ENCODE measurements around the gene BACH2.
"Not testable (repeated sequence)": the region's sequence is repeated elsewhere in the genome, so short reads cannot be mapped to it uniquely, and the experiment has no call there.

The BACH2 gene

DNA sequence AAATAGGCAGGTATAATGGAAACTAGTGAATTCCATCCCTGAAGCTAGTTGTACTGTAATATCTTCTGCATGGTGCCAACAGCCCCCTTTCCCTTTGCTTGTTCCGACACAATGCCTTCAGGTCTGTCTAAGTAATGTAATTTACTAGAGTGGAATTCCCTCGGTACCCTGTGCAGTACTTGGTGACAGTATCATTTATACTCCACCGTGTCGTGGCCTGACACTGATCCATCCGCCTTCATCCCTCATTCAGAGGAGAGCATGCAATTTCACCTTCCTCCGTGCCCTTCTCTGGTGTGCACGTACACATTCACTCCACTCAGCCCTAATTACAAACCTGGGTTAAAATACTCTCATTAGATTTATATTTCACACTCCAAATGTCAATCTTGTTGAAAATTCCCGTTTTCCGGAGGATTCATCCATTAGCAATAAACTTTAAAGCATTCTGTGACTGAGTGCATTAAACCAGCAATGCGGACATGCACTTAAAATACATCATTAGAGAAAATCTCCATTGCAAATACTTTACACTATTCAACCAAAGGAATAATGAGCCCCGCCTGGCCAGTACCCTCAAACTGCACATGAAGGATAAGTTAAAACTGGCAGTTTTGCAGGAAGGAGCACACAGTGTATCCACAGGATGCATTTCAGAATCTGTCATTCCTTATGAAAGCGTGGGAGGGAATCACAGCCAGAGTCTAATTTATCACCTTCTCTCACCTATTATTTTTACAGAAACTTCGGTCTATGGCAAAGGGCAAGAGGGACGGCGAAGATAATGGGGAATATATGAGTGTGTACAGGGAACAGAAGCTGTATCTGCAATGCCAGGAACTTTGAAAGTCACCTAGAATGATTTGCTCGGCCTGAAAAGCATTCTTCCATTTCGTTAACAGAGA lies 219.9 kb downstream of the BACH2 start:
- no peak for DNase-seq

- peak in 9 of 51 donors; percentile 6 to 74 (median 17) for DNase-seq
These were observed 222.3 kb downstream of the BACH2 start for GRCh38 chr6:90074161-90074850.

- DNase-seq, result no peak
These were observed 223.6 kb downstream of the BACH2 start for GRCh38 chr6:90072935-90073464.

GRCh38 chr6:90072501-90072900 lies 224.1 kb downstream of the BACH2 start:
- no peak for DNase-seq

DNA sequence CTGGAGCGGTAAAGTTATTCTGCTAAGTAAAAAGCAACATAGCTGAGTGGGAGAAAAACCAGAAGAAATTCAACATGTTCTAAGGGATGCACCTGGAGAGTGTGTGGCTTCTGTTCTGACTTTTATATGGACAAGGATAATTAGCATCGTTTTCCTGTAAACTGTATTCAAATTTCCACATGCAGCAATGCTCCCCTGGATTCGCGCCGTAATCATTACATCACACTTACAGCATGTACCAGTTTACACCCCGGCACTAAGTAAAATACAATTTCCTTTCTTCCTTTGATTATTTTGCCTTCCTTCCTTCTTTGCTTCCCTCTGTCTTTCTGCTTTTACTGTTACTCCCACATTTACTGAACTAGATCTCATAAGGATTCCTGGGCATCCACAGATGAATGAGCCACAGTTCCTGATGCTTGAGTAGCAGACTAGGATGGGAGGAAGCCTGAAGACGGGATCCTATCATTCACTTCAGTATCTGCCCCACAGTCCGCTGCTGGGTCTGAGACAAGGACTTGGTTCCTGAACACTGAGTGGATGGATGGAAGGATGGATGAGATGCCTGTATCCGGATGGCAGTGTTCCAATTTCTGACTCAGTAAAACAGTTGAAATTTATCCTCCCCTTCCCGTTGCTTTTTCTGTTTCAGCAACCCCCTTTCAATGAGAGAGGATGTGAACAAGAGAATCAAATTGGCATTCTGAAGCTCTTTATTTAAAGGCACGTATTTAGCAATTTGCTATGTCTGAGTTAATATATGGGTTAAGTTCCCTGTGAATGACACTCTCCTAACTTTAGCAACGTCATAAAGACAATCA lies 227.7 kb downstream of the BACH2 start:
- DNase-seq, result no peak

DNA sequence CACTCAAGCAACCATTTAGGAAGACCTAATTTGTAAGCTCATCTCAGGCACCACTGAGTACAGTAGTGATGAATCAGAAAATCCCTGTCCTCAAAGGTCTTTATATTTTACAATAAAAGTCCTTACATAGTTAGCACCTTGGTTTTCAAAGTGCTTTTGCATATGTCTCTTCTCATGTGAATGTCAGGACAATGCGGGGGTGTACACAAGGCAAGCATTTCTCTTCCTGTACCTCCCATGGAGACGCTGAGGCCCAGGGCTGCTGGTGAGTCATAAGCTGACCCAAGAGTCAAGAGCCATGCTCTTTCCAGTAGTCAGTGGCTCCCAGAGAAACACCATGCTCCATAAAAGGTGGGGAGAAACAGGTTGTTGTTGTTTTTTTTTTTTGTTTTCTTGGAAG lies 228.4 kb downstream of the BACH2 start:
- no peak for DNase-seq

GRCh38 chr6:90066697-90067096 lies 229.9 kb downstream of the BACH2 start:
- DNase-seq, result no peak

GRCh38 chr6:90065173-90065572 lies 231.5 kb downstream of the BACH2 start:
- DNase-seq, result no peak

GRCh38 chr6:90062667-90063066 lies 234.0 kb downstream of the BACH2 start:
- DNase-seq, result no peak

DNA sequence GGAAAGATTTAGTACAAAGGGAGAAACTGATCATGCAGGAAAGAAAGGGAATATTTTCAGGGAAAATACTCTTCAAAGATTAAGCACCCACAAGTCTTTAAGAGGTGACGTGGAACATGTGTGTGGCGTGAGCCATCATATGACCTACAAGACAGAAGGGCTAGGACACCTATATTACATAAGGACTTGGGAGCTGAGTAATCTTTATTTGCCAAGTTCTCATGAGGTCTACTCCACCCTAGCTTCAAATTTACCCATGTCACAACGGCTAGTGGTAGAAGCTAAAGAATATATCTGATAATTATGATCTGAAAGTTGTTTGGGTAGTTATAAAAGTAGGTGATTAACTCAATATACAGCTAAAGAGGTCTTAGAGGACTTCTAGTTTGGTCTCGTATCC lies 234.6 kb downstream of the BACH2 start:
- DNase-seq, result no peak

- not testable (repeated sequence) for DNase-seq
These were observed 237.5 kb downstream of the BACH2 start for GRCh38 chr6:90059178-90059577.

- DNase-seq, result not testable (repeated sequence)
These were observed 240.7 kb downstream of the BACH2 start for GRCh38 chr6:90055924-90056323.

DNA sequence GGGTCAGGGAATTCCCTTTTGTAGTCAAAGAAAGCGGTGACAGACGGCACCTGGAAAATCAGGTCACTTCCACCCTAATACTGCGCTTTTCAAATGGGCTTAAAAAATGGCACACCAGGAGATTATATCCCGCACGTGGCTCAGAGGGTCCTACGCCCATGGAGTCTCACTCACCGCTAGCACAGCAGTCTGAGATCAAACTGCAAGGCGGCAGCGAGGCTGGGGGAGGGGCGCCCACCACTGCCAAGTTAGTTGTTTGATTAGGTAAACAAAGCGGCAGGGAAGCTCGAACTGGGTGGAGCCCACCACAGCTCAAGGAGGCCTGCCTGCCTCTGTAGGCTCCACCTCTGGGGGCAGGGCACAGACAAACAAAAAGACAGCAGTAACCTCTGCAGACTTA lies 242.4 kb downstream of the BACH2 start:
- DNase-seq, result not testable (repeated sequence)

- DNase-seq, result no peak
These were observed 243.0 kb downstream of the BACH2 start for GRCh38 chr6:90053614-90054013.

- DNase-seq, result no peak
These were observed 247.3 kb downstream of the BACH2 start for GRCh38 chr6:90049295-90049694.

- no peak for DNase-seq
These were observed 248.3 kb downstream of the BACH2 start for GRCh38 chr6:90048206-90048967.

DNA sequence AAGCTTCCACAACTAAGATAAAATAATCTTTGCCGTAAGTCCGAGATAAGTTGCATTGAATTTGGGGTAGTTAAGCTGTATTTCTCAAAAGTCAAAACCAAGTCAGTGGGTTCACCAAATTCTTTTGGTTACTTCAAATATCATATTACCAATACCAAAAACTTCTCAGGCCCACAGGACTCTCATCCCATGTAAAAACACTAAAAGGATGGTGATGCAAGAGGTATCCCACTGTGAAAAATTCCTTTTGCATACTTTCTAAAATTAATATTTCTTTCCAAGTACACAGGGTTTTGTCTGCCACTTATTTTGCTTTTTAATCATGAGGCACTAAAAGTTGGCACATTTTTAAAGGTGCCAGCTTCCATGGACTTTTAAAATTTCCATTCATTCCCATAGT lies 251.1 kb downstream of the BACH2 start:
- no peak for DNase-seq

DNA sequence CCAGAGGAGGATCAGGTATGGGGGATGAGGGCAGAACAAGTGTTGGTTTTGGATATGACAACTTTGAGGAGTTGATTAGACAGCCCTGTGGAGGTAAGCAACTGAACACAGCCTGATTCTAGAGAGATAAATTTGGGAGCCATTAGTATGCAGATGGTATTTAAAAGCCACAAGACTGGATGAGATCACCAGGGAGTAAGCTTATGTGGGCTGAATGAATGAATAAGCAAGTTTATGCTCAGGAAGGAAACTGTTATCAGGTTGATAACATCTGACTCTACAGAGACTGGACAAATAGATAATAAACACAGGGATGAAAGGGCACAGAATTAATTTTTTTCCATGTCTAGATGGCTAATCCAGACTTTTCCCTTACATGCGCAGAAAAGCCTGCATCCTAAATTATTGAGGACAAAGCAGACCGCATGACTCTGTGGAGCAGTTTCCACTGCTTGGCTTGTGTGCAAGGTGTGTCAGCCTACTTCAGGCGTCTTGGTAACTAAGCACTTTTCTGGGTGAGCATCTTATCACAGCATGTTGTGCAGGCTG lies 251.7 kb downstream of the BACH2 start:
- peak in 1 of 51 donors; percentile 13 for DNase-seq

GRCh38 chr6:90044182-90044832 lies 252.3 kb downstream of the BACH2 start:
- DNase-seq, result no peak

DNA sequence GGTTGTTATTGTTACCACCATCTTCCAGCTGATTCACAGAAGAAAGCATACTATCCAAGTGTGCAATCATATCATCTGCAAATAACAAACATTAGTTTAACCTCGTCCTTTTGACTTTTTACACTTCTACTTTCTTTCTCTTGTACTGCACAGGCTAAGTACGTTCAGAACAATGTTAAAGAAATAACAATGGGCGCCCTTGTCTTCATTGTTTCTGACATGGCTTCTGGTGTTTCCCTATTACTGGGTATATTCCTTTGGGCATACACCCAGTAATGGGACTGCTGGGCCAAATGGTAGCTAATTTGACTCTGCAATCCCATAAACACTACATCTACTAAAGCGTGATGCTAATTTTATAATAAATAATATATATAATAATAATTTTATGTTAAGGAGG lies 255.7 kb downstream of the BACH2 start:
- DNase-seq, result peak in 2 of 51 donors; percentile 2 to 20
